Measurements from ENCODE around the gene FBXO24. TPM values are rescaled to one million over a fixed set of nuclear protein-coding genes. Genes with fewer than 3 reads are reported as not detected.

Gene FBXO24
- polyA plus RNA-seq, 2 donors: 0.33 to 0.81 TPM

Other genes with a start within 250 kb of the FBXO24 start
- 10 to 100 TPM; 22.9 to 79.2 TPM for gene PILRB, start 228.2 kb upstream of the FBXO24 start, polyA plus RNA-seq
- gene PILRA, start 212.8 kb upstream of the FBXO24 start, polyA plus RNA-seq: 1 to 10 TPM in 1 of 2 donors, under 1 TPM in 1; 0.85 to 1.7 TPM
- 1 to 10 TPM; 2.2 to 2.8 TPM for gene ZCWPW1, start 157.6 kb upstream of the FBXO24 start, polyA plus RNA-seq
- gene MEPCE, start 156.5 kb upstream of the FBXO24 start, polyA plus RNA-seq: 10 to 100 TPM; 18.0 to 21.8 TPM
- gene PPP1R35, start 149.8 kb upstream of the FBXO24 start, polyA plus RNA-seq: 10 to 100 TPM; 32.1 to 61.5 TPM
- under 1 TPM; 0.31 to 0.65 TPM for gene SPACDR, start 122.1 kb upstream of the FBXO24 start, polyA plus RNA-seq
- 10 to 100 TPM; 40.0 to 60.0 TPM for gene TSC22D4, start 107.1 kb upstream of the FBXO24 start, polyA plus RNA-seq
- 1 to 10 TPM in 1 of 2 donors, under 1 TPM in 1; 0.32 to 1.3 TPM for gene NYAP1, start 102.4 kb upstream of the FBXO24 start, polyA plus RNA-seq
- 10 to 100 TPM; 15.8 to 37.9 TPM for gene AGFG2, start 47.1 kb upstream of the FBXO24 start, polyA plus RNA-seq
- gene SAP25, start 12.4 kb upstream of the FBXO24 start, polyA plus RNA-seq: 1 to 10 TPM; 1.5 to 3.3 TPM
- gene LRCH4, start 199 bp upstream of the FBXO24 start, polyA plus RNA-seq: 10 to 100 TPM; 32.3 to 73.4 TPM
- 10 to 100 TPM in 1 of 2 donors, 1 to 10 TPM in 1; 9.9 to 11.0 TPM for gene PCOLCE, start 16.0 kb downstream of the FBXO24 start, polyA plus RNA-seq
- gene MOSPD3, start 26.2 kb downstream of the FBXO24 start, polyA plus RNA-seq: 10 to 100 TPM; 15.5 to 18.4 TPM
- under 1 TPM; 0.41 to 0.53 TPM for gene TFR2, start 55.2 kb downstream of the FBXO24 start, polyA plus RNA-seq
- gene ACTL6B, start 70.1 kb downstream of the FBXO24 start, polyA plus RNA-seq: not detected
- 100 to 1,000 TPM; 147 to 284 TPM for gene GNB2, start 87.4 kb downstream of the FBXO24 start, polyA plus RNA-seq
- 10 to 100 TPM; 11.1 to 28.1 TPM for gene GIGYF1, start 107.9 kb downstream of the FBXO24 start, polyA plus RNA-seq
- gene POP7, start 119.8 kb downstream of the FBXO24 start, polyA plus RNA-seq: 10 to 100 TPM; 29.4 to 42.1 TPM
- gene EPO, start 134.1 kb downstream of the FBXO24 start, polyA plus RNA-seq: under 1 TPM in 1 of 2 donors, not detected in 1; 0.04 TPM
- under 1 TPM in 1 of 2 donors, not detected in 1; under 0.01 TPM for gene ZAN, start 147.3 kb downstream of the FBXO24 start, polyA plus RNA-seq
- 10 to 100 TPM; 12.8 to 15.7 TPM for gene EPHB4, start 241.2 kb downstream of the FBXO24 start, polyA plus RNA-seq